ENCODE results near the gene LMO1. TPM values are rescaled to one million over a fixed set of nuclear protein-coding genes. Genes with fewer than 3 reads are reported as not detected.
A peak's percentile ranks its signal among the peaks of the same experiment; 100 is the strongest.

Gene LMO1
- total RNA-seq, 1 experiment from 2014 or later = 0.24 TPM

DNA sequence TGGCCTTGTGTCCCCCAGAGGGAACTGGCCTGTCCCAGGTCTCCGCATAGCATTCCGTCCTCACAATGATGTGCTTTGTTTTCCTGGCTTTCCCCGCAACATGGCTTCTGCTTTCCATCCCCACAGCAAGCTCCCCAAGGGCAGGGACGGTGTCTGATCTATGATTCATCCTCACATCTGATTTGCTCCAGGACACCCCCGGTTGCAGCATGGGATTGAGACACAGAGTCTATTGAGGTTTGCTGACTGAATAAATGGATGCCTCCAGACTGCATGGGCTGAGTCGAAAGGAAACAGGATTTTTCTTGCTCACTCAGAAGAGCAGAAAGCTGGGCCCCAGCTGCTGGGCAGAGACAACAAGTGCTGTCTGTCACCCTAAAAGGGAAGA lies 40.2 kb downstream of the LMO1 start:
- Histone ChIP-seq H3K4me3 (no peak overlapping the region), H3K9me3 (replicated peaks) (no peaks in the 10 kb centered on the region), H3K27ac (no peak overlapping the region), H3K27me3 (no peaks in the 10 kb centered on the region; the same call in 1 of the 2 replicates), H3K4me1 (no peaks in the 10 kb centered on the region), H3K36me3 (no peaks in the 10 kb centered on the region)
- peak in 1 of 2 experiments; percentile 17 for DNase-seq

DNA sequence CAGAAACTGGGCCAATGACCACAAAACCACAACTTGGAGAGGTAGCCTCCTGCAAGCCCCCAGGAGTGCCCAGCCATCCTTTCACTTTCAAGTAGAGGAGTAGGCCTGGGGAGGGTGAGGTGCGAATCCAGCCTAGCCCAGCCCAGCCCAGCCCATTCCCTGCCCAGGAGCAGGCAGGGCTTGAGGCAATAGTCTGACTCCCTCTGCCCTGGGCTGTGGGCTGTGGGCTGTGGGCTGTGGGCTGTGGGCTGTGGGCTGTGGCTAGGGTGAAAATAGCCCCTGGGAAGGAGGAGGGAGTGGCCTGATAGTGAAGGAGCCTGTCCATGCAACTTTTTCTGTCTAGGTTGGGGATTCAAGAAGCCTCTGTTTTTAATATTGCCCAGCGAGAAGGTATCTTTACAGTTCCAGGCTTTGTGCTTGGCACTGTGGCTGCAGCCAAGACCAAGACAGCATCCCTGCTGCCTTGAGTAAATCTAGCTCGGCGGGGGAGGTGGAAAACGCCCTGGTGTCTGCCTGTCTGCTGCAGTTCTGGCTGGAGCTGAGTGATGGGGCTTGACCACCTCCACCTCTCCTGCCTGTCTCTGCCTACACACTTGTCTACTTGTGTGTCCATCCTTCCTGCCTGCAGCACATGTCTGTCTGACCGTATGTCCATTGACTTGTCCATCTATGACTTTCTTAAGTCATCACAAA lies 40.7 kb downstream of the LMO1 start:
- H3K27ac ChIP-seq = no peak overlapping the region
- H3K27me3 ChIP-seq = no peaks in the 10 kb centered on the region; the same call in 1 of the 2 replicates
- no peak overlapping the region for H3K4me3 ChIP-seq
- H3K9me3 ChIP-seq (replicated peaks) = no peaks in the 10 kb centered on the region
- H3K36me3 ChIP-seq = no peaks in the 10 kb centered on the region
- H3K4me1 ChIP-seq = no peaks in the 10 kb centered on the region
- no peak for DNase-seq

DNA sequence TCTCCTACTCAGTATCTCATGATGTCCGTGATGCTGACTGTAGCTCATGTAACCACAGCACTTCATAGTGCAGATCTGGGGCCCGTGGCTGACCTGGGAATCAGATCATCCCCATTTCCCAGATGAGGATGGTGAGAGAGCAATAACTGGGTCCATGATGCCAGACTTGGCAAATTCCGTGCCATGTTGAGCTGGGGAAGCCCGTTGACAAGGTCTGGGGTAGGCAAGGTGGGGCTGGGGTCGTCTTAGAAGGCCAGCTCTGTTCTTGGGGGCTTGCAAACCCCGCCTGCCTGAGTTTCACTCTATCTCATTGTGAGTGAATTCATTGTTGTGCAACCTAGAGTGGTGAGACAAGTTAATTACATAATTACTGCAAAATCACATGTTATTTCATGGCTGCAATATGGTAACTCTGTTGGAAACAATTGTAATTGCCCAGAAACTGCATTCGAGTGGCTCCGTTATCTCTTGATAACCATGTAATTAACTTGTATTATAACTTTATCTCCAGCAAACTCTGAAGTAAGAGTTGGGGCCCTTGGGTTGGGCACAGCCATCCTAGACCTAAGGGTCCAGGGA lies 41.7 kb downstream of the LMO1 start:
- Histone ChIP-seq H3K27me3 (no peaks in the 10 kb centered on the region; the same call in 1 of the 2 replicates), H3K4me1 (no peaks in the 10 kb centered on the region), H3K27ac (no peak overlapping the region), H3K36me3 (no peaks in the 10 kb centered on the region), H3K4me3 (no peak overlapping the region), H3K9me3 (replicated peaks) (no peaks in the 10 kb centered on the region)
- no peak for DNase-seq

DNA sequence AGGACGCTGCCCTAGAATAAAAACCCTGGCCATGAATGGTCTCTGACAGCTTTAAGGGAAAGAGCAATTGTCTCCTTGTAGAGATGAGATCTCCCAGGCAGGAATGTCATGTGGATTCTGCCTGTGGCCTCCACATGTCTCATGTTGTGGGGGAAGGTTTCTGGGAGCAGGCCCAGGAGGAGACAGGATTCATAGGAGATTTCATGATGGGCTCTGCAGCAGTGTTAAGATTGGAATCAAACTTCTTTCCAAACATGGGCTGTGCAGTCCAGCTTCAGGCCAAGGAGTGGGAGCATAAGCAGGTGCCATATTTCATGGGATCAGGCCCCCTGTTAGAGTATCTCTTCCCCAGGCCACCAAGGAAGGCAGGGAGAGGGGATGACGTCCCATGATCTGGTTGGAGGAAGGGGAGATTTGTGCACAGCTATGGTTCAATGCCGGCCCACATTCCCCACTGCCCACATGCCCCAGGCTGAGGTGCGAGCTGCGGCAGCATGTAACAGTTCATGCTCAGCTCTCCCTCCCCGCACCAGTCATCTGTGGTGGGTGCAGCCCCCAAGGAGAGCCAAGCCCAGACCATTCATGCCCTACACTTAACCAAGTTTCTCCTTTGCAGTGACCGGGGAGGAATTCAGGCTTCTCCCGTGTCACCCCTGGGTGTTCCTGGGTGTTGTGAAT lies 42.5 kb downstream of the LMO1 start:
- H3K4me3 ChIP-seq = no peak overlapping the region
- DNase-seq = no peak
- no peaks in the 10 kb centered on the region for H3K36me3 ChIP-seq
- no peak overlapping the region for H3K27ac ChIP-seq
- peaks cover under 1% of the 10 kb centered on the region; the same call in 1 of the 2 replicates for H3K27me3 ChIP-seq
- H3K9me3 ChIP-seq (replicated peaks) = no peaks in the 10 kb centered on the region
- no peaks in the 10 kb centered on the region for H3K4me1 ChIP-seq

DNA sequence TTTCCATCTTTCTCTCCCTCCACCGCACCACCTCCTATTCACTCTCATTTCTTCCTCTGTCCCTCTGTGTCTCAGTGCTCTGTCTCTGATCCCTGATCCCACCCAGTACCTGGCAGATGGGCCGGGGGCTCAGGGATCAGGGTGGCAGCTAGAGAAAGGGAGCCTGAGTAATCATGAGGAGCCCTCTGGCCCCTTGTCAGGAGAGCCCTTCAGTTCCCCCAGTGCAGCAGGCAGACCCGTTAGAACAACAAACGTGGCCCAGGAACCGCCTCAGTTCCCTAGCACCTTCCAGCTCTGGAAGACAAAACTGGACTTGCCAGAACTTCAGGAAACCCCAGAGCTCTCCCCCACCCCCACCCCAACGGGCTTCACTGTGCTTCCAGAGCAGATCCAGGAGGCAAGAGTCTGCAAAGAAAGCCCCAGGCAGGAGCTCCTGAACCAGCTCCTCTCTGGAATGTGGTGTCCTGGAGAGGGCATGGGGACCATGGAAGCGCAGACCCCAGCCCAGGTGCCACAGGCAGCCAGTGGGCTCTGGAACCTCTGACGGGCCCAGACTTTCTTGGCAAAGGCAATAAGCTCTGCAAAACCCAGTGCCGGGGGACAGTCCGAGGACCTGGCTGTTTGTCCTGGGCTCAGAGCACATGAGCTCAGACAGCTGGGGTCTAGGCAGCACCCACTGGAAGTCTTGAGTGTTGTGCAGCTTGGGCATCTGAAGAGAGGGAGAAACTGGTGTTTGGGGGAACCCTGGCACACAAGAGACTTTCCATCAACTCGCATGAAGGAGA lies 43.2 kb downstream of the LMO1 start:
- H3K4me3 ChIP-seq = no peak overlapping the region
- H3K4me1 ChIP-seq = no peaks in the 10 kb centered on the region
- H3K27ac ChIP-seq = no peak overlapping the region
- no peak for DNase-seq
- no peaks in the 10 kb centered on the region for H3K9me3 ChIP-seq (replicated peaks)
- no peaks in the 10 kb centered on the region for H3K36me3 ChIP-seq
- peaks cover 3% of the 10 kb centered on the region; the same call in 1 of the 2 replicates for H3K27me3 ChIP-seq

DNA sequence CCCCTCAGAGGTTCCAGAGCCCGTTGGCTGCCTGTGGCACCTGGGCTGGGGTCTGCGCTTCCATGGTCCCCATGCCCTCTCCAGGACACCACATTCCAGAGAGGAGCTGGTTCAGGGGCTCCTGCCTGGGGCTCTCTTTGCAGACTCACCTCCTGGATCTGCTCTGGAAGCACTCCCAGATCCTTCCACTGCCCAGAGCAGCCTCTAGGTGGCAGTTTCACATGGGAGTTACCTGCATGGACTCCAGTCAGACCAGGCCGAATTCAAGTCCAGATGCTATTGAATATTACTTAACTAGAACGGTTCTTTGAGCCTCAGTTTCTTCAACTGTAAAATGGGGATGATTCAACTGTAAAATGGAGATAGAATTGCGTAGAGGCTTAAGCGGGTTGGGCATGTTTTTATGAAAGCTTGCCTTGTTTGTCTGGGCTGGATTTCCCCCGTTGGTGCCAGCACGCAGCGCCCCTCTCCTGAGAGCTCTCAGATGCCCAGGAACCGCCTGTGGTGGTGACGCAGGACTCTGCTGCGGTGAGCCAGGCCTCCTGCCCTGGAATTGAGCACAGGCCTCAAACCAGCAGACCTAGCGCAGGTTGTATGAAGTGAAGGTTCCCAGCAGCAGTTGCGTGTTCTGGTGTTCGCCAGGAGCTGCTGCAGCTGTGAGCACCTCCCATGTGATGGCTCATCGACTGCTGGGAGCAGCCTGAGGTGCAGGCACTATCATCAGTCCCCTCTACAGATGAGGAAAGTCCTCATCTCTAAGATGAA lies 44.2 kb downstream of the LMO1 start:
- H3K36me3 ChIP-seq = no peaks in the 10 kb centered on the region
- peaks cover 3% of the 10 kb centered on the region; the same call in 1 of the 2 replicates for H3K27me3 ChIP-seq
- no peaks in the 10 kb centered on the region for H3K9me3 ChIP-seq (replicated peaks)
- peak; percentile 46 to 68 for DNase-seq
- H3K4me1 ChIP-seq = no peaks in the 10 kb centered on the region
- H3K4me3 ChIP-seq = no peak overlapping the region
- no peak overlapping the region for H3K27ac ChIP-seq

DNA sequence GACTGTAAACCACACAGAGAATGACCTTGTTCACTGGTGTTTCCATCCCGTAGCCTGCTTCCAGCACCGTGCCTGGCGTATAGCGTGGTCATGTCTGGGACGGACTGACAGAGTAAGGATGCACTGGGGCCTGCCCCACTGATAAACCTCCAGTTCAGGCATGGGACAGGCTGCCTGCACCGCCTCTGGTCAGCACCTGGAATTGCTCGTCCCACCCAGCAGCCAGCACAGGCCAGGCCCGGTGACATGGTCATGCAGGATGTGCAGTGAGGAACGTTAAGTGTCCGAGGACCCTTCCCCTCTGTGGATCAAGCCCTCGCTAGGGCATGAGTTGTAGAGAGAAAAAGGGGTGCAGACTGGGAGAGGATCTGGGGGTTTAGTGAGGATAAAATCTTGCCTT lies 44.8 kb downstream of the LMO1 start:
- no peaks in the 10 kb centered on the region for H3K4me1 ChIP-seq
- no peaks in the 10 kb centered on the region for H3K9me3 ChIP-seq (replicated peaks)
- no peaks in the 10 kb centered on the region for H3K36me3 ChIP-seq
- no peak overlapping the region for H3K4me3 ChIP-seq
- H3K27ac ChIP-seq = no peak overlapping the region
- H3K27me3 ChIP-seq = peaks cover 3% of the 10 kb centered on the region; the same call in 1 of the 2 replicates
- DNase-seq = no peak

DNA sequence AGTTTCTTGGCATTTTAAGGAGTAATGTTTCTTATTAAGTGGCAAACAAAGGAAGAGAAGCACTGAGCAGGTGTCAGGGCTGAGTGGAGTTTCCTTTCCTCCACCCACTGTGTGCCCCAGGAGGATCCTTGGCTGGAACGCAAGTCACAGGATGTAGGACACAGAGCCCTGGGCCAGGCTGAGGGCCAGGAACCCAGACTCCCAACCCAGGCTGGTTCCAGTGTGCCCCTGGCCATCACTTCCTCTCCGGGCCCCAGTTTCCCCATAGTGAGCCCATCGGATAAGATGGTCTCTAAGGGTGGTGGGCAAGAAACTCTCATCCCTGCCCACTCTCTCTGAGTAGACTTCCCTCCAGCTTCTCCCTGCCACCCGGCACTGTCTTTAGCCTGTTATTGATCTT lies 45.3 kb downstream of the LMO1 start:
- Histone ChIP-seq H3K27me3 (peaks cover 3% of the 10 kb centered on the region; the same call in 1 of the 2 replicates), H3K4me1 (no peaks in the 10 kb centered on the region), H3K36me3 (no peaks in the 10 kb centered on the region), H3K4me3 (no peak overlapping the region), H3K27ac (no peak overlapping the region), H3K9me3 (replicated peaks) (no peaks in the 10 kb centered on the region)
- no peak for DNase-seq

DNA sequence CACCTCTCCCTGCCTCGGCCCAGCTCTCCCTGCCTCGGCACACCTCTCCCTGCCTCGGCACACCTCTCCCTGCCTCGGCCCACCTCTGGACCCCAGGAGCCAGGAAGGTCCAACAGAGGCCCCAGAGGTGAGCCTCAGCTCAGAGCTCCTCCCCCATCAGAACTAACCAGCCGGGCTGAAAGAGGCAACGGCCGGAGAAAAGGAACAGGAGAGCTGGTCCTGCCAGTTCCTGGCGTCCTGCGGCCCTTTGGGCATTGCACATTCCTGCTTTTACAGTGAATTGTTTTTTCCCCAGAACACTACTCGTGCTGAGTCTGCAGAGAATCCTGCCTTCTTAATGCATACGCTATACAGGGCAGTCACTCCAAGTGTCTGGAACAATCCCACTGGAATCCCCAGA lies 45.8 kb downstream of the LMO1 start:
- no peaks in the 10 kb centered on the region for H3K36me3 ChIP-seq
- no peak for DNase-seq
- H3K4me1 ChIP-seq = no peaks in the 10 kb centered on the region
- no peaks in the 10 kb centered on the region for H3K9me3 ChIP-seq (replicated peaks)
- peaks cover 3% of the 10 kb centered on the region; the same call in 1 of the 2 replicates for H3K27me3 ChIP-seq
- H3K4me3 ChIP-seq = no peak overlapping the region
- no peak overlapping the region for H3K27ac ChIP-seq

DNA sequence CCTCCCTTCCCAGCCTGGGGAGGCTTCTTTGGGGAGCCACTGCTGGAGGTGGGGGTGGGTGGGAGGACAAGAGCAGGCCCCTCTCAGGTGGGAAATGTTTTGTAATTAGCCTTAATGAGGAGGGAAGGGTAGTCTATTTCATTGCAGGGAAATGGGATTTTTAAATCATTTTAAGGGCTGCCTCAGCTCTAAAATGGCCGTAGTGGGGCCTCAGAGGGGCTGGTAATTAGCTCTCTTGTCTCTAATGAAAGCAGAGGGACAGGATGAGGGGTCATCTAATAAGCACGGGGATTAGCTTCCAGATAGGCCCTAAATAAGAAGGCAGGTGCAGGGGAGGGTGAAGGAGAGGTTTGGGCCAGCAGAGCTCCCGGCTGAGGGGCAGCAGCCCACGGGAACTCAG lies 46.5 kb downstream of the LMO1 start:
- H3K4me3 ChIP-seq = no peak overlapping the region
- no peaks in the 10 kb centered on the region for H3K9me3 ChIP-seq (replicated peaks)
- H3K4me1 ChIP-seq = no peaks in the 10 kb centered on the region
- no peak overlapping the region for H3K27ac ChIP-seq
- no peak for DNase-seq
- peaks cover 3% of the 10 kb centered on the region; the same call in 1 of the 2 replicates for H3K27me3 ChIP-seq
- H3K36me3 ChIP-seq = no peaks in the 10 kb centered on the region

DNA sequence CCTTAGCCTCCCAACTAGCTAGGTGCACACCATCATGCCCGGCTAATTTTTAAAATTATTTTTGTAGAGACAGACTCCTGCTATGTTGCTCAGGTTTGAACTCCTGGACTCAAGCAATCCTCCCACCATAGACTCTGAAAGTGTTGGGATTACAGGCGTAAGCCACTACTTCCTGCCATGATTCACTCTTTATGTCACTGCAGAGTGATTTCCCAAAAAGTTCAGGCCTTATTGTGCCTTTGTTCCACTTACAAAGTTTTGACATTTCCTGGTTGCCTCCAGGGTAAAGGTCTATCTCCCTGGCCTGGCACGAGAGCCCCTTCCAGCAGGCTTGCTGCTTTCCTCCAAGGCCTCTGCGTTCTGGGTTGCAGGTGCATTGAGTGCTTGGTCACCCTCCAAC lies 50.3 kb downstream of the LMO1 start:
- no peak for DNase-seq
- no peak overlapping the region for H3K4me3 ChIP-seq
- H3K36me3 ChIP-seq = no peaks in the 10 kb centered on the region

DNA sequence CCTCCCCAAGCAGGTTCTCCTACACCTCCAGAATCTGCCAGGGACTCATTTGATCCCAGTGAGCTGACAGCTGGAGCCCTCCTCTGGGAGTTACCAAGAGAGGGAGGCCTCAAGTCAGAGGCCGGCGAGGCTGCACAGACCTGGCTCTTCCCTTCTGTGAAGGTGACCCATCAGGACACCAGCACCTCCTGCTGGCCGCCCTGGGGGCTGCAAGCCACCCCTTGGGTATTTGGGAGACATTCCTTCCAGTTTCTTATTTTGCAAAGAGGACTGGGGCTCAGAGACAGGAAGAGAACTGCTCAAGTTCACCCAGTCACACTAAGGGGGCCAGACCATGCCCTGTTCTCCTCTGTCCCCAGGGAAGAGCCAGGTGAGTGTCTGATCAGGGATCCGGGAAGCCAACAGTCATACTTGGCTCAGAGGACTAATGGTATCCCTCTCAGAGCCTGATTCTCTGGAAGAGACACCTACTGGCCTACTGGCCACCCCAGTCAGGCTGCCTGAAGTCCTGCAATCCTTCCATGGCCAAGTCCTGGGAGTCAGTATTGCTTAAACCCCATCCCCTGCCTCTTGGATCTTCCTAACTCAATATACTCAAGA lies 54.4 kb downstream of the LMO1 start:
- H3K4me1 ChIP-seq = peaks cover 4% of the 10 kb centered on the region; the same call in 1 of the 2 replicates
- peak in 1 of 2 experiments; percentile 24 for DNase-seq
- H3K27me3 ChIP-seq = no peaks in the 10 kb centered on the region
- no peak overlapping the region for H3K4me3 ChIP-seq
- no peaks in the 10 kb centered on the region for H3K36me3 ChIP-seq
- H3K9me3 ChIP-seq (replicated peaks) = no peaks in the 10 kb centered on the region
- no peak overlapping the region for H3K27ac ChIP-seq

More for the DNA sequence above, 50.3 kb downstream of the LMO1 start:
- H3K27me3 ChIP-seq = 0 out of 2 replicates have a peak, but pooled peaks cover 3% of the 10 kb centered on the region
- H3K9me3 ChIP-seq (replicated peaks) = no peaks in the 10 kb centered on the region
- H3K27ac ChIP-seq = no peak overlapping the region
- no peaks in the 10 kb centered on the region for H3K4me1 ChIP-seq

DNA sequence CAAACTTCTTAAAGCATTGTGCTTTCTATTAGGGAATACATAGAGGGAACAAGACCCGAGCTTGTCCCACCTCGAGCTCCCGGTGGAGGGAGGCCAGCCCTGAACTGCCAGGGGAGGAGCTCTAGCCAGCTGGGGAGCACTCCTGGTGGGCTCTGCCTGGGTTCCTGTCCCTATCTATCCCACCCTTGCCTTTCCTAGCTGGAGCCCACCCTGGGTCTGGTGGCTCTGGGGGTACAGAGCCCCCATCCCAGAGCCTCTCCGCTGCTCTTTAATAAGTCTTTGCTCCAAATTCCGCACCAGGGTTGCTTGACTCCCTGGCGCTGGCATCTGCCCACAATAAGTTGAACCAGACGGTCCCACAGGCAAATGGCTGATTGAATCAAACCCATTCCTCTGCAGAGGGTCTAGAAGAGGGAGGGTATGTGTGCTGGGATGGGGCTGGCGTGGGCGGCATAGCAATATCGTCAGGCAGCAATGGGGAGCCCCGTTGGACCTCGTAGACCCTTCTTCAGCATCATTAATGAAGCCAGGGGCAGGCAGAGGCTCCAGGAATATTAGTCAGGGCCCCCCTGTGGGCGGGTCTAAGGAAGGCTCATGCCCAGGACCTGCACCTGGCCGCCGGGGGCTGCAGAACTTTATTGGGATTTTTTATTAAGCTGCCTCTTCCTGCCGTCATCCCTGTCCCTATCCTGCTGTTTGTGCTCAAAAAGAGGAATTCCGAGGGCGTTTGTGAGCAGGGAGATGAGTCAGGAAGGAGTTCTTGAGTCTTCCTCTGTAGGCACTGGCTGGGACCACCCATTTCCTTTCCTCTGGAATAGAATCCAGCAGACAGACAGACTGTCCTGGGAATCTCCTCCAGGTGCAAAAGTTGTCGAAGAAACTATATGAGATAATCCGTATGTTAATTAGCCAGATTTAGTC lies 56.3 kb downstream of the LMO1 start:
- peak overlapping the region; percentile 44 for H3K27ac ChIP-seq
- peaks cover 4% of the 10 kb centered on the region; the same call in 1 of the 2 replicates for H3K4me1 ChIP-seq
- H3K36me3 ChIP-seq = no peaks in the 10 kb centered on the region
- peak in 1 of 2 experiments; percentile 25 for DNase-seq
- H3K4me3 ChIP-seq = peak overlapping the region; percentile 52
- no peaks in the 10 kb centered on the region for H3K27me3 ChIP-seq
- H3K9me3 ChIP-seq (replicated peaks) = no peaks in the 10 kb centered on the region
